HepG2 (cell line): ENCODE results near the gene FECH. TPM values are rescaled to one million over a fixed set of nuclear protein-coding genes. Genes with fewer than 3 reads are reported as not detected.

Experiments used
- AGO2 ChIP-seq: fragments of 200-400 bp; formaldehyde crosslinking; optimal IDR thresholded peaks from 2 replicates; pipeline ENCODE3; 2017; ENCODE audit warnings: mild to moderate bottlenecking, low read depth, low read length, moderate library complexity
- GATAD2A ChIP-seq: IDR thresholded peaks from 2 replicates; pipeline ENCODE4 v1.6.1; 2016
- KAT7 ChIP-seq: IDR thresholded peaks from 2 replicates; pipeline ENCODE4 v1.6.1; 2018; ENCODE audit warnings: borderline replicate concordance, missing compliant biosample characterization
- KLF12 ChIP-seq: sonication (generic); formaldehyde crosslinking; IDR thresholded peaks from 2 replicates; pipeline ENCODE4 v1.4.0; 2020; ENCODE audit warnings: missing genetic modification reagents, borderline replicate concordance
- KLF9 ChIP-seq: IDR thresholded peaks from 2 replicates; pipeline ENCODE4 v1.6.1; 2016; ENCODE audit warnings: low read depth
- SETDB1 ChIP-seq: sonication (generic); formaldehyde crosslinking; IDR thresholded peaks from 2 replicates; pipeline ENCODE4 v1.5.1; 2020; ENCODE audit warnings: missing genetic modification reagents, mild to moderate bottlenecking, borderline replicate concordance
- SRF ChIP-seq: IDR thresholded peaks from 2 replicates; pipeline ENCODE4 v1.6.1; 2011; ENCODE audit warnings: mild to moderate bottlenecking, low read depth, low read length, moderate library complexity
- THYN1 ChIP-seq: sonication (generic); formaldehyde crosslinking; IDR thresholded peaks from 2 replicates; pipeline ENCODE4 v1.8.1; 2023; ENCODE audit warnings: low read depth, mild to moderate bottlenecking, moderate library complexity, missing genetic modification reagents, borderline replicate concordance
- U2AF1 ChIP-seq: fragments of 200-400 bp; formaldehyde crosslinking; optimal IDR thresholded peaks from 2 replicates; pipeline ENCODE3; 2017; ENCODE audit warnings: mild to moderate bottlenecking, low read depth, low read length
- U2AF2 ChIP-seq: fragments of 200-400 bp; formaldehyde crosslinking; IDR thresholded peaks from 2 replicates; pipeline ENCODE4 v1.6.1; 2017; ENCODE audit warnings: low read depth, mild to moderate bottlenecking, low read length
- ZBTB3 ChIP-seq: sonication (generic); formaldehyde crosslinking; IDR thresholded peaks from 2 replicates; pipeline ENCODE4 v1.4.0; 2020; ENCODE audit warnings: low read depth, mild to moderate bottlenecking, moderate library complexity, missing genetic modification reagents, borderline replicate concordance
- ZFP41 ChIP-seq: sonication (generic); formaldehyde crosslinking; IDR thresholded peaks from 2 replicates; pipeline ENCODE4 v1.4.0; 2020; ENCODE audit warnings: mild to moderate bottlenecking, missing genetic modification reagents, borderline replicate concordance
- ZNF282 ChIP-seq: fragments of 450-650 bp; IDR thresholded peaks from 2 replicates; pipeline ENCODE4 v1.6.1; 2018; ENCODE audit not compliant: partially characterized antibody
- ZNF3 ChIP-seq: IDR thresholded peaks from 2 replicates; pipeline ENCODE4 v1.7.0; 2017; ENCODE audit warnings: inconsistent platforms
- ZNF354B ChIP-seq: sonication (generic); formaldehyde crosslinking; IDR thresholded peaks from 2 replicates; pipeline ENCODE4 v1.8.0; 2022; ENCODE audit warnings: mild to moderate bottlenecking, missing genetic modification reagents
- ZNF431 ChIP-seq: sonication (generic); formaldehyde crosslinking; IDR thresholded peaks from 2 replicates; pipeline ENCODE4 v1.9.0; 2022; ENCODE audit warnings: missing genetic modification reagents, low read depth, mild to moderate bottlenecking, borderline replicate concordance
- ZNF572 ChIP-seq: sonication (generic); formaldehyde crosslinking; IDR thresholded peaks from 2 replicates; pipeline ENCODE4 v1.5.1; 2020; ENCODE audit warnings: mild to moderate bottlenecking, missing genetic modification reagents
- ZNF597 ChIP-seq: sonication (generic); formaldehyde crosslinking; IDR thresholded peaks from 2 replicates; pipeline ENCODE4 v1.5.0; 2020; ENCODE audit warnings: missing genetic modification reagents
- ZNF616 ChIP-seq: sonication (generic); formaldehyde crosslinking; IDR thresholded peaks from 2 replicates; pipeline ENCODE4 v1.5.0; 2020; ENCODE audit warnings: low read depth, mild to moderate bottlenecking, missing genetic modification reagents
- ZNF713 ChIP-seq: sonication (generic); formaldehyde crosslinking; IDR thresholded peaks from 2 replicates; pipeline ENCODE4 v1.4.0; 2020; ENCODE audit warnings: mild to moderate bottlenecking, missing genetic modification reagents
- ZNF740 ChIP-seq: sonication (generic); formaldehyde crosslinking; IDR thresholded peaks from 2 replicates; pipeline ENCODE4 v1.4.0; 2020; ENCODE audit warnings: missing genetic modification reagents
- polyA plus RNA-seq, 8 experiments: library from polyadenylated mRNA; depleted of rRNA in 3 of 8; stranded (reverse) in 7 of 8; unstranded in 1 of 8; fragments of >200 nt; fragmentation: Illumina TruSeq in 4 of 8; extraction: Trizol in 4 of 8; gene quantifications; 2 replicates each; pipeline versions ENCODE4 v1.2.1 to v1.2.3, GENCODE V29; 2011 to 2016; ENCODE audit warnings: low read depth in 4 of 8, missing spikeins in 1 of 8, mixed read lengths in 1 of 8; ENCODE audit not compliant: insufficient read depth in 1 of 8
- total RNA-seq, 5 experiments: library from RNA; depleted of rRNA; stranded (reverse); fragments of >200 nt; fragmentation: Illumina TruSeq; extraction: Trizol; gene quantifications; 2 replicates each; pipeline ENCODE4 v1.2.3, GENCODE V29; 2016; ENCODE audit warnings: low read depth in 1 of 5
- TF ChIP-seq, protein P1 (sequence below): sonication (generic); formaldehyde crosslinking; IDR thresholded peaks from 2 replicates; pipeline ENCODE4 v1.4.0; 2020; ENCODE audit warnings: missing genetic modification reagents
- TF ChIP-seq, protein P2 (sequence below): sonication (generic); formaldehyde crosslinking; IDR thresholded peaks from 2 replicates; pipeline ENCODE4 v1.5.0; 2020; ENCODE audit warnings: missing genetic modification reagents
- TF ChIP-seq, protein P3 (sequence below): sonication (generic); formaldehyde crosslinking; conservative IDR thresholded peaks from 2 replicates; pipeline ENCODE4 v1.4.0; 2020; ENCODE audit warnings: missing genetic modification reagents

FECH gene
- total and polyA plus RNA-seq, 2 of the 13 experiments (the other 11 are each of a cell fraction or from before 2014, with no cell fraction given) = 14.7 to 21.9 TPM

GRCh38 chr18:57586251-57587049 lies at the start of gene FECH (continued):
- TF ChIP-seq SETDB1 (CRISPR knock-in tag) (no peak), ZNF431 (no peak), ZBTB3 (no peak; the same call in 1 of the 2 replicates), ZNF616 (CRISPR knock-in tag) (no peak), ZFP41 (CRISPR knock-in tag) (no peak), KAT7 (CRISPR knock-in tag) (no peak), ZNF282 (no peak), THYN1 (CRISPR knock-in tag) (no peak), U2AF1 (no peak), KLF12 (CRISPR knock-in tag) (no peak; the same call in 1 of the 2 replicates), ZNF3 (no peak), GATAD2A (no peak), ZNF740 (CRISPR knock-in tag) (no peak), ZNF713 (CRISPR knock-in tag) (0 out of 2 replicates have a peak, but pooled peaks have one; percentile 62), SRF (no peak), ZNF572 (CRISPR knock-in tag) (no peak), AGO2 (peak; percentile 40), ZNF354B (CRISPR knock-in tag) (no peak), KLF9 (CRISPR knock-in tag) (no peak), ZNF597 (CRISPR knock-in tag) (no peak), U2AF2 (no peak)
- TF ChIP-seq, protein P1, sequence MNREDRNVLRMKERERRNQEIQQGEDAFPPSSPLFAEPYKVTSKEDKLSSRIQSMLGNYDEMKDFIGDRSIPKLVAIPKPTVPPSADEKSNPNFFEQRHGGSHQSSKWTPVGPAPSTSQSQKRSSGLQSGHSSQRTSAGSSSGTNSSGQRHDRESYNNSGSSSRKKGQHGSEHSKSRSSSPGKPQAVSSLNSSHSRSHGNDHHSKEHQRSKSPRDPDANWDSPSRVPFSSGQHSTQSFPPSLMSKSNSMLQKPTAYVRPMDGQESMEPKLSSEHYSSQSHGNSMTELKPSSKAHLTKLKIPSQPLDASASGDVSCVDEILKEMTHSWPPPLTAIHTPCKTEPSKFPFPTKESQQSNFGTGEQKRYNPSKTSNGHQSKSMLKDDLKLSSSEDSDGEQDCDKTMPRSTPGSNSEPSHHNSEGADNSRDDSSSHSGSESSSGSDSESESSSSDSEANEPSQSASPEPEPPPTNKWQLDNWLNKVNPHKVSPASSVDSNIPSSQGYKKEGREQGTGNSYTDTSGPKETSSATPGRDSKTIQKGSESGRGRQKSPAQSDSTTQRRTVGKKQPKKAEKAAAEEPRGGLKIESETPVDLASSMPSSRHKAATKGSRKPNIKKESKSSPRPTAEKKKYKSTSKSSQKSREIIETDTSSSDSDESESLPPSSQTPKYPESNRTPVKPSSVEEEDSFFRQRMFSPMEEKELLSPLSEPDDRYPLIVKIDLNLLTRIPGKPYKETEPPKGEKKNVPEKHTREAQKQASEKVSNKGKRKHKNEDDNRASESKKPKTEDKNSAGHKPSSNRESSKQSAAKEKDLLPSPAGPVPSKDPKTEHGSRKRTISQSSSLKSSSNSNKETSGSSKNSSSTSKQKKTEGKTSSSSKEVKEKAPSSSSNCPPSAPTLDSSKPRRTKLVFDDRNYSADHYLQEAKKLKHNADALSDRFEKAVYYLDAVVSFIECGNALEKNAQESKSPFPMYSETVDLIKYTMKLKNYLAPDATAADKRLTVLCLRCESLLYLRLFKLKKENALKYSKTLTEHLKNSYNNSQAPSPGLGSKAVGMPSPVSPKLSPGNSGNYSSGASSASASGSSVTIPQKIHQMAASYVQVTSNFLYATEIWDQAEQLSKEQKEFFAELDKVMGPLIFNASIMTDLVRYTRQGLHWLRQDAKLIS = no peak
- TF ChIP-seq, protein P2, sequence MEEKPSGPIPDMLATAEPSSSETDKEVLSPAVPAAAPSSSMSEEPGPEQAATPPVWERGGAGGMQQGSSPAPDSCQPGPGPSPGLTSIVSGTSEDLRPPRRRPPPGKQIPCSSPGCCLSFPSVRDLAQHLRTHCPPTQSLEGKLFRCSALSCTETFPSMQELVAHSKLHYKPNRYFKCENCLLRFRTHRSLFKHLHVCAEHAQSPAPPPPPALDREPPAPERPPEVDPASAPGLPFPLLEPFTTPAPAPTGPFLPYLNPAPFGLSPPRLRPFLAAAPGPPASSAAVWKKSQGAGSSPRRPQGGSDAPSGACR (CRISPR knock-in tag) = no peak
- TF ChIP-seq, protein P3, sequence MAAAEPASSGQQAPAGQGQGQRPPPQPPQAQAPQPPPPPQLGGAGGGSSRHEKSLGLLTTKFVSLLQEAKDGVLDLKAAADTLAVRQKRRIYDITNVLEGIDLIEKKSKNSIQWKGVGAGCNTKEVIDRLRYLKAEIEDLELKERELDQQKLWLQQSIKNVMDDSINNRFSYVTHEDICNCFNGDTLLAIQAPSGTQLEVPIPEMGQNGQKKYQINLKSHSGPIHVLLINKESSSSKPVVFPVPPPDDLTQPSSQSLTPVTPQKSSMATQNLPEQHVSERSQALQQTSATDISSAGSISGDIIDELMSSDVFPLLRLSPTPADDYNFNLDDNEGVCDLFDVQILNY (CRISPR knock-in tag) = 0 out of 2 replicates have a peak, but pooled peaks have one; percentile 33
